Upper lobe of left lung (tissue), 4 donors: ENCODE measurements around the gene TTLL12.

ENCODE experiments used
- CTCF ChIP-seq, 6 experiments: fragments of 450-650 bp in 4 of 6; fragments of 200-600 bp in 2 of 6; sonication (generic) in 2 of 6; IDR thresholded peaks; one replicate each; pipeline ENCODE4 v1.5.1; 2016 to 2019; ENCODE audit warnings: antibody characterized with exemption in 6 of 6
- POLR2A ChIP-seq, 4 donors: fragments of 450-650 bp; IDR thresholded peaks; one replicate each; pipeline ENCODE4 v1.5.1; 2016 to 2017; ENCODE audit warnings: antibody characterized with exemption in 4 of 4, mild to moderate bottlenecking in 2 of 4
- POLR2AphosphoS5 ChIP-seq, 2 donors: sonication (generic); formaldehyde crosslinking; IDR thresholded peaks; one replicate each; pipeline ENCODE4 v1.5.1; 2017; ENCODE audit warnings: antibody characterized with exemption in 2 of 2

DNA sequence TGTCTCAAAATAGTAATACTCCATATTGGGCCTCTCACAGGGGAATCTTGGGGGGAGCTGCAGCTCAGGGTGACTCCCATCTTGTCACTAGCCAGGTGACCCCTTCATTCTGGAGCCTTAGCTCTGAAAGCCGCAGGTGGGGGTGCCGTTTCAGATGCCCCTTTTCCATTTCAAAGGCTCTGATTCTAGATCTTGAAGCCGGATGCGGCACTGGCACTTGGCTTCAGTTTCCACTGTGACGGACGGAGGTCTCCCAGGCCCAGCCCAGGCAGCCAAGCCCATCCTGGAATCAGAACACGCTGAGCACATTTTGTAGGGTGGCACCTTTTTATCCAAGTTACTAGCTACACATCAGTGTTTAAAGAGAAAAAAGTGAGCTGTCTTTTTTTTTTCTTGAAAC is 70.0 kb downstream of the TTLL12 start:
- TF ChIP-seq CTCF (IDR thresholded peaks at IDR 0.05) (no peak), POLR2AphosphoS5 (IDR thresholded peaks at IDR 0.05) (no peak), POLR2A (IDR thresholded peaks at IDR 0.05) (no peak)
